ENCODE data around the gene IGFBP6. TPM values are rescaled to one million over a fixed set of nuclear protein-coding genes. Genes with fewer than 3 reads are reported as not detected.
A peak's percentile ranks its signal among the peaks of the same experiment; 100 is the strongest.

Gene IGFBP6
- total RNA-seq, 4 donors from 2014 or later: 76.6 to 363 (median 186) TPM

DNA sequence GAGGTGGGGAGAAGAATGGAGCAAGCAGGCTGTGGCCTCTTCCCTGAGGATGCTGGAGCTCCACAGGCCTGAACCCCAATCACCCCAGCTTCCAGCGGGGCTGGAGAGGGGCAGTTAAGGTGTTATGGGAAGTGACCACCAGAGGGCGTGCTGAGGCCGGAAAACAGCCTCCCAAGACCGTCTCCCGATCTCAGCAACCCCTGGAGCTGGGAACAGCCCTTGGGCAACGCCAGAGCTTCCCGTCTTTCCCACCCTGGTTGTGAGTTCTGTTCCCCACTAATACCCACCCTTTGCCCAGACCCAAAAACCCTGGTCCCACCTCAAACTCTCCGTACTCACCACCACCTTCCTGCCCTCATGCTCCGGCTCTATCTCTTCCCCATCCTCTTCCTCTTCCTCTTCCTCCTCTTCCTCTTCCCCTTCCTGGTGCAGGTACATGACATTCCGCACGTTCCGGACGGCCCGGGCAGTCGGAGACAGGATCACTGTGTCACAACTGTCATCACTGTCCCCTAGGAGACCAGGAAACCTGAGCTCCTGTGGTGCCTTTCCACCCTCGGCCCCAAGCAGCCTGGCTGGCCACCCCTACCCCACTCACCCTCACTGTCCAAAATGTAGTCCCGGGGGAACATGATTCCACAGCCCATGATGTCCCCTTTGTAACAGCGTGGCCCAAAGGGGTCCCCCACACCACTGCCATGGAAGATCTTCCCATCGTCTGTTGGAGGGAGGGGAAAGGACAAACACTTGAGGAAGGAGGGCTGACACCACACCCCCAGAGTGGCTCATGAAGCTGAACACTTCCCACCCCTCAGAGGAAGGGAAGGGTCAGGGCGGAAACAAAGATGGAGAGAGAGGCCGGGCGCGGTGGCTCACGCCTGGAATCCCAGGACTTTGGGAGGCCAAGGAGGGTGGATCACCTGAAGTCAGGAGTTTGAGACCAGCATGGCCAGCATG, 31.2 kb upstream of the IGFBP6 start:
- DNase-seq: peak; percentile 74 to 77
- peaks cover 11 to 16% of the 10 kb centered on the region in 2 donors for H3K36me3 ChIP-seq
- no peaks in the 10 kb centered on the region for H3K27me3 ChIP-seq
- H3K4me3 ChIP-seq (replicated peaks in 1 of 3): no peak overlapping the region
- peak overlapping the region; percentile 27 to 75 (median 71) for H3K27ac ChIP-seq
- H3K9me3 ChIP-seq: no peaks in the 10 kb centered on the region
- WGBS, 2 donors: 45% methylated on average over 24 of the region's 24 CpGs
- H3K4me1 ChIP-seq: peaks cover 18 to 76% of the 10 kb centered on the region in 2 donors
- TF ChIP-seq, protein P1, sequence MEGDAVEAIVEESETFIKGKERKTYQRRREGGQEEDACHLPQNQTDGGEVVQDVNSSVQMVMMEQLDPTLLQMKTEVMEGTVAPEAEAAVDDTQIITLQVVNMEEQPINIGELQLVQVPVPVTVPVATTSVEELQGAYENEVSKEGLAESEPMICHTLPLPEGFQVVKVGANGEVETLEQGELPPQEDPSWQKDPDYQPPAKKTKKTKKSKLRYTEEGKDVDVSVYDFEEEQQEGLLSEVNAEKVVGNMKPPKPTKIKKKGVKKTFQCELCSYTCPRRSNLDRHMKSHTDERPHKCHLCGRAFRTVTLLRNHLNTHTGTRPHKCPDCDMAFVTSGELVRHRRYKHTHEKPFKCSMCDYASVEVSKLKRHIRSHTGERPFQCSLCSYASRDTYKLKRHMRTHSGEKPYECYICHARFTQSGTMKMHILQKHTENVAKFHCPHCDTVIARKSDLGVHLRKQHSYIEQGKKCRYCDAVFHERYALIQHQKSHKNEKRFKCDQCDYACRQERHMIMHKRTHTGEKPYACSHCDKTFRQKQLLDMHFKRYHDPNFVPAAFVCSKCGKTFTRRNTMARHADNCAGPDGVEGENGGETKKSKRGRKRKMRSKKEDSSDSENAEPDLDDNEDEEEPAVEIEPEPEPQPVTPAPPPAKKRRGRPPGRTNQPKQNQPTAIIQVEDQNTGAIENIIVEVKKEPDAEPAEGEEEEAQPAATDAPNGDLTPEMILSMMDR (IDR thresholded peaks at IDR 0.05): peak; percentile 74 to 92 (median 86)
- TF ChIP-seq POLR2A (IDR thresholded peaks at IDR 0.05): no peak
- intact Hi-C loops (cut with DNase I): loop anchor here (2.0 to 10.0 kb wide), 2 partner anchors 31 to 129 kb away; partner anchors contain the start of gene IGFBP6

DNA sequence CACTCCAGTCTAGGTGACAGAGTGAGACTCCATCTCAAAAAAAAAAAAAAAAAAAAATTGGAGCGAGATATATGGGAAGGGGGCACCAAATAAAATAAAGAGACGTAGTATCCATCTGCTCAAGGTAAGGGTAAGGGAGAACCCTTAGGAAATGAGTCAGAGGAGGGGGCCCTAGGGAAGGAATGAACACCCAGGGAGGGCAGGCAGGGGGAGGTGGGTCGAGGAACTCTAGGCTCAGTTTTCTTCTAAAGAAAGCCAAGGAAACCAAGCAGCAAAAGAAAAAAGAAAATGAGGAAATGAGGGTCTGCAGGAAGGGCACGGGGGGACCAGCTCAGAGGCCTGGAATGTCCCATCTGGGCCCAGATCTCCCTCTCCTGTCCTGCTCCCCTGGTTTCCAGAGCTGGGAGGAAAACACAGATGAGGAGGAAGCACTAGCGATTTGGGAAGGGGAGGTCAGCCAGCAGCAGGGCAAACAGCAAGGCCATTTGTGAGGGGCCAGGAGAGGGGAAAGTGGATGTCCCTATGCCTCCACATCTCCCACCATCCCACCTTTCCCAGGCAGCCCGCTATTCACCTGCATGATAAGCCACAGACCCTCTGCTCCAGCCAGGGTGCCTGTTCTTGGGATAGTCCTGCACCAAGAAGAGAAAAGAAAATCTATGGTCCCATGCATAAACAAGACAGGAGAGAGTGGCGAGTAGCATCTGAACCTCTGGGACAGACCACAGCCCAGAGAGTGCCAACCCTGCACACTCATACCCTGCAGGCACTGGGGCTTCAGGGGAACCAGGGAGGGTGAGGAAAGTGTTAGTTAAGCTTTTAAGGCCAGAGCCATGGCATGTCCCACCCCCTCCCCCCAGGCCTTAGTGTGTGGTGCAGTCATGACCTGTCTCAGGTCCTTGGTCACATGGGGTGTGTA, 30.1 kb upstream of the IGFBP6 start:
- H3K4me3 ChIP-seq (replicated peaks in 1 of 3): no peak overlapping the region
- no peaks in the 10 kb centered on the region for H3K27me3 ChIP-seq
- intact Hi-C loops (cut with DNase I): loop anchor here (10.0 kb wide), 1 partner anchor 127 kb away; no protein-coding TSS in a partner anchor
- DNase-seq: no peak
- TF ChIP-seq POLR2A (IDR thresholded peaks at IDR 0.05): no peak
- TF ChIP-seq, protein P1 (IDR thresholded peaks at IDR 0.05): no peak
- peak overlapping the region in 2 of 3 donors; percentile 3 to 21 for H3K27ac ChIP-seq
- H3K4me1 ChIP-seq: peaks cover 12 to 76% of the 10 kb centered on the region in 2 donors
- 80 to 85% methylated on average over 7 of the region's 7 CpGs for WGBS, 2 donors
- H3K36me3 ChIP-seq: peaks cover 11 to 16% of the 10 kb centered on the region in 2 donors
- no peaks in the 10 kb centered on the region for H3K9me3 ChIP-seq

DNA sequence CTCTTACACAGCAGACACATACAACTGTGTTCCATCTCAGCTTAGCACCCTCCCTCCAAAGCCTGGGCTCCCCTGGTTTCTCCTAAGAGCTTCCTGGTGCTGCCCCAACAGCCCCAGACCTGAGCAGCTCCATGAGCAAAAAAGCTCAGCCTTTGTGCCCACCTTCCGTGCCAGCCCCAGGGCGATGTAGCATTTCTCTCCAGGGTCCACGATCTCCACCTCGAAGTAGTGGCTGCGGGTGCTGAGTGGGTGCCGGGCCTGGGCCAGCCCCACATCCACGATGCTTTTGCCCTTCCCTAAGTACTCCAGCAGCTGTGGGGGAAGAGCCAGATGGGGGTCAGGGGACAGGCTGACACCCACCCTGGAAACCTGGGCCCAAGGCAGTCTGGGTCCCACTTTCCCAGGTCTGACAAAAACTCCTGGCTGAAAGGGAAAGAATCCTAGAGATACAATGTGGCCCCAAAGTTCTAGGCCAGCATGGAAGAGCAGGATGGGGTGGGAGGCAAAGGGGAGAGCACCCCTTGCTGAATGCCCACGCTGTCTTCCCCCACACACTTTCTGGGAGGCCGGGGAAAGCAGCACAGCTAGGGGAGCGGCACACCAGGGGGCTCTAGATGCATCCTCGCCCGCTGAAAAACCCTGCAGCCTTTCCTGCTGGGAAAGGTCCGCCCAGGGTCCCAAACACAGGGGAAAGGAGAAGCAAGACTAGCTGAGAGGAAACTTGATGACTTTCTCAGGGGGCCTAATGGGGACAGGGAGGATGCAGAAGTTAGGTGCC, 29.3 kb upstream of the IGFBP6 start:
- intact Hi-C loops (cut with DNase I): loop anchor here (10.0 kb wide), 1 partner anchor 127 kb away; no protein-coding TSS in a partner anchor

More for the DNA sequence above, 29.3 kb upstream of the IGFBP6 start:
- TF ChIP-seq, protein P1 (IDR thresholded peaks at IDR 0.05): no peak
- TF ChIP-seq POLR2A (IDR thresholded peaks at IDR 0.05): no peak
- H3K27me3 ChIP-seq: no peaks in the 10 kb centered on the region
- peak overlapping the region in 1 of 3 donors; percentile 72 for H3K27ac ChIP-seq
- H3K36me3 ChIP-seq: peaks cover 8 to 14% of the 10 kb centered on the region in 2 donors
- no peak overlapping the region for H3K4me3 ChIP-seq (replicated peaks in 1 of 3)
- peaks cover 17 to 77% of the 10 kb centered on the region in 2 donors for H3K4me1 ChIP-seq
- WGBS, 2 donors: 86 to 91% methylated on average over 13 of the region's 13 CpGs
- DNase-seq: no peak
- H3K9me3 ChIP-seq: no peaks in the 10 kb centered on the region

Data from thyroid gland (tissue), 4 donors.